Measurements from ENCODE around the gene TOM1L2. TPM values are rescaled to one million over a fixed set of nuclear protein-coding genes. Genes with fewer than 3 reads are reported as not detected.

Gene TOM1L2
- total RNA-seq, 3 donors from 2014 or later = 32.3 to 39.1 (median 36.4) TPM

GRCh38 chr17:17990282-17990681, 18.1 kb upstream of the TOM1L2 start:
- TF ChIP-seq POLR2AphosphoS5 (IDR thresholded peaks at IDR 0.05) (no peak), CTCF (IDR thresholded peaks at IDR 0.05) (no peak), POLR2A (IDR thresholded peaks at IDR 0.05) (no peak)
- intact Hi-C loops (cut with DNase I; ENCODE audit: low total_unique reads) = no loop called here
- Histone ChIP-seq H3K4me1 (no peaks in the 10 kb centered on the region), H3K9me3 (no peaks in the 10 kb centered on the region), H3K36me3 (no peaks in the 10 kb centered on the region), H3K27me3 (no peaks in the 10 kb centered on the region), H3K27ac (peak overlapping the region; percentile 2 to 36), H3K4me3 (no peak overlapping the region)
- DNase-seq (ENCODE audit: low spot score in 2 of 2) = no peak

- DNase-seq (ENCODE audit: low spot score in 2 of 2) = no peak
- Histone ChIP-seq H3K9me3 (no peaks in the 10 kb centered on the region), H3K36me3 (no peaks in the 10 kb centered on the region), H3K27ac (no peak overlapping the region), H3K27me3 (no peaks in the 10 kb centered on the region), H3K4me1 (no peaks in the 10 kb centered on the region), H3K4me3 (no peak overlapping the region)
- TF ChIP-seq POLR2AphosphoS5 (IDR thresholded peaks at IDR 0.05) (no peak), CTCF (IDR thresholded peaks at IDR 0.05) (no peak), POLR2A (IDR thresholded peaks at IDR 0.05) (no peak)
- intact Hi-C loops (cut with DNase I; ENCODE audit: low total_unique reads) = no loop called here
Measured at GRCh38 chr17:17989618-17990017, 17.4 kb upstream of the TOM1L2 start.

GRCh38 chr17:17989081-17989480, 16.9 kb upstream of the TOM1L2 start:
- H3K4me1 ChIP-seq = no peaks in the 10 kb centered on the region
- H3K4me3 ChIP-seq = no peak overlapping the region
- intact Hi-C loops (cut with DNase I; ENCODE audit: low total_unique reads) = no loop called here
- TF ChIP-seq CTCF (IDR thresholded peaks at IDR 0.05) = no peak
- no peak for TF ChIP-seq POLR2AphosphoS5 (IDR thresholded peaks at IDR 0.05)
- TF ChIP-seq POLR2A (IDR thresholded peaks at IDR 0.05) = no peak
- no peak overlapping the region for H3K27ac ChIP-seq
- no peaks in the 10 kb centered on the region for H3K9me3 ChIP-seq
- H3K36me3 ChIP-seq = no peaks in the 10 kb centered on the region
- H3K27me3 ChIP-seq = no peaks in the 10 kb centered on the region
- no peak for DNase-seq (ENCODE audit: low spot score in 2 of 2)

- DNase-seq (ENCODE audit: low spot score in 2 of 2) = no peak
- H3K4me3 ChIP-seq = no peak overlapping the region
- intact Hi-C loops (cut with DNase I; ENCODE audit: low total_unique reads) = no loop called here
- H3K27ac ChIP-seq = no peak overlapping the region
- TF ChIP-seq POLR2AphosphoS5 (IDR thresholded peaks at IDR 0.05) = no peak
- TF ChIP-seq CTCF (IDR thresholded peaks at IDR 0.05) = no peak
- TF ChIP-seq POLR2A (IDR thresholded peaks at IDR 0.05) = no peak
- no peaks in the 10 kb centered on the region for H3K4me1 ChIP-seq
- no peaks in the 10 kb centered on the region for H3K27me3 ChIP-seq
- H3K9me3 ChIP-seq = no peaks in the 10 kb centered on the region
- H3K36me3 ChIP-seq = no peaks in the 10 kb centered on the region
Measured at GRCh38 chr17:17988427-17988945, 16.3 kb upstream of the TOM1L2 start.

- no peak for DNase-seq (ENCODE audit: low spot score in 2 of 2)
- no peaks in the 10 kb centered on the region for H3K36me3 ChIP-seq
- intact Hi-C loops (cut with DNase I; ENCODE audit: low total_unique reads) = no loop called here
- TF ChIP-seq CTCF (IDR thresholded peaks at IDR 0.05) (no peak), POLR2AphosphoS5 (IDR thresholded peaks at IDR 0.05) (no peak), POLR2A (IDR thresholded peaks at IDR 0.05) (no peak)
- H3K9me3 ChIP-seq = no peaks in the 10 kb centered on the region
- H3K27me3 ChIP-seq = no peaks in the 10 kb centered on the region
- no peaks in the 10 kb centered on the region for H3K4me1 ChIP-seq
- no peak overlapping the region for H3K4me3 ChIP-seq
- H3K27ac ChIP-seq = no peak overlapping the region
Measured at GRCh38 chr17:17987901-17988300, 15.7 kb upstream of the TOM1L2 start.

Measured in breast epithelium (tissue), 4 donors.